ENCODE data around the gene ACACA.

GRCh38 chr17:37388266-37388665, 18.4 kb downstream of the ACACA start:
- TF ChIP-seq CTCF (IDR thresholded peaks at IDR 0.05) (no peak), EZH2 (IDR thresholded peaks at IDR 0.05; ENCODE audit: borderline replicate concordance, insufficient read depth, low read depth, low read length, poor library complexity, severe bottlenecking) (no peak)

All from B cell (primary cell).